A549 (cell line): ENCODE measurements around the gene SLC9A1. TPM values are rescaled to one million over a fixed set of nuclear protein-coding genes. Genes with fewer than 3 reads are reported as not detected.

Source experiments
- ATAC-seq, 2 experiments: fragments of 200-7000 bp in 1 of 2; fragments of >200 bp in 1 of 2; cut with Nextera tagmentation in 1 of 2; cut with Tn5 transposase in 1 of 2; 3 replicates each; pipeline versions ENCODE4 v1.8.0 to v1.9.1; 2018 to 2020; ENCODE audit warnings: mild to moderate bottlenecking in 1 of 2, moderate library complexity in 1 of 2
- CTCF ChIA-PET: fragments of 300-600 bp; sonication (Branson Sonifier 250); formaldehyde crosslinking; extraction: SDS; loops from one replicate; lab custom pipeline; 2021; ENCODE audit warnings: antibody characterized with exemption, inconsistent platforms; lab: Yijun Ruan, JAX
- POLR2A ChIA-PET: fragments of 350-600 bp; formaldehyde crosslinking; extraction: SDS; loops from one replicate; lab custom pipeline; 2021; ENCODE audit warnings: antibody characterized with exemption, inconsistent platforms; lab: Yijun Ruan, JAX
- DNase-seq, 2 experiments: peaks; one replicate each; pipeline versions ENCODE4 v3.0.0 to v3.0.0-alpha.2; 2011 to 2016; ENCODE audit warnings: low read depth in 1 of 2, low spot score in 1 of 2
- FAIRE-seq: peaks from 2 replicates; lab custom pipeline; 2011; peaks lifted over from hg19 to GRCh38; lab: Jason Lieb, UNC
- H3K27ac ChIP-seq, 2 experiments: fragments of >200 bp; sonication (Bioruptor Twin); formaldehyde crosslinking; 3 replicates each; pipeline ENCODE4 v1.5.1; 2016 to 2017
- H3K4me1 ChIP-seq: fragments of >200 bp; sonication (Bioruptor Twin); formaldehyde crosslinking; 3 replicates; pipeline ENCODE4 v1.6.1; 2016
- H3K4me2 ChIP-seq: fragments of >200 bp; sonication (Bioruptor Twin); formaldehyde crosslinking; 3 replicates; pipeline ENCODE4 v1.6.1; 2016
- H3K4me3 ChIP-seq: fragments of >200 bp; sonication (Bioruptor Twin); formaldehyde crosslinking; 3 replicates; pipeline ENCODE4 v1.5.1; 2016
- H3K9me3 ChIP-seq: fragments of >200 bp; sonication (Bioruptor Twin); formaldehyde crosslinking; 3 replicates; pipeline ENCODE4 v1.6.1; 2016
- CBX2 ChIP-seq: fragments of 200-600 bp; sonication (generic); IDR thresholded peaks from 2 replicates; pipeline ENCODE4 v1.6.1; 2016; ENCODE audit warnings: low read depth, mild to moderate bottlenecking, borderline replicate concordance
- CEBPB ChIP-seq, 2 experiments: fragments of >200 bp in 1 of 2; sonication (Bioruptor Twin) in 1 of 2; formaldehyde crosslinking in 1 of 2; IDR thresholded peaks; 2 replicates each; pipeline ENCODE4 v1.6.1; 2012 to 2016
- HEYL ChIP-seq: fragments of 250-450 bp; sonication (Bioruptor Pico); IDR thresholded peaks from 2 replicates; pipeline ENCODE4 v1.8.0; 2021; ENCODE audit warnings: mild to moderate bottlenecking, moderate library complexity
- HOXA7 ChIP-seq: fragments of 250-450 bp; sonication (Bioruptor Pico); IDR thresholded peaks from 2 replicates; pipeline ENCODE4 v1.5.0; 2020; ENCODE audit warnings: mild to moderate bottlenecking, moderate library complexity
- KDM5A ChIP-seq: fragments of 200-600 bp; sonication (generic); IDR thresholded peaks from 2 replicates; pipeline ENCODE4 v1.6.1; 2016; ENCODE audit warnings: antibody characterized with exemption, mild to moderate bottlenecking
- NFE2L2 ChIP-seq: fragments of 150-350 bp; conservative IDR thresholded peaks from 2 replicates; pipeline ENCODE4 v1.6.1; 2014; ENCODE audit warnings: low read length
- RAD21 ChIP-seq, 2 experiments: fragments of >200 bp in 1 of 2; sonication (Bioruptor Twin) in 1 of 2; formaldehyde crosslinking in 1 of 2; IDR thresholded peaks in 1 of 2; conservative IDR thresholded peaks in 1 of 2; 2 replicates in 1 of 2; 3 replicates in 1 of 2; pipeline ENCODE4 v1.6.1; 2012 to 2018; ENCODE audit warnings: inconsistent platforms in 1 of 2
- RCOR1 ChIP-seq: fragments of 150-350 bp; IDR thresholded peaks from 2 replicates; pipeline ENCODE4 v1.6.1; 2014; ENCODE audit warnings: antibody characterized with exemption, low read length, low read depth
- SMC3 ChIP-seq: fragments of >200 bp; sonication (Bioruptor Twin); formaldehyde crosslinking; IDR thresholded peaks from 3 replicates; pipeline ENCODE4 v1.6.1; 2018; ENCODE audit warnings: inconsistent platforms
- TFCP2L1 ChIP-seq: fragments of 250-450 bp; sonication (Bioruptor Pico); IDR thresholded peaks from 2 replicates; pipeline ENCODE4 v1.5.0; 2021; ENCODE audit warnings: mild to moderate bottlenecking
- ZSCAN20 ChIP-seq: fragments of 250-450 bp; sonication (Bioruptor Pico); IDR thresholded peaks from 2 replicates; pipeline ENCODE4 v1.8.0; 2022; ENCODE audit warnings: mild to moderate bottlenecking, moderate library complexity
- WGBS: methylation state at CpG from one replicate; pipeline ENCODE4 v1.1.6; 2017; ENCODE audit errors: missing lambda C conversion rate; 5-methylcytosine and 5-hydroxymethylcytosine counted together
- polyA plus RNA-seq, 4 experiments: library from polyadenylated mRNA; depleted of rRNA in 3 of 4; stranded (reverse); fragments of >200 nt; fragmentation: RNase III in 1 of 4; extraction: RNeasy Plus Mini Kit Qiagen cat#74134 plus additional on column Dnase treatment in 1 of 4; gene quantifications; 2 replicates in 3 of 4; 3 replicates in 1 of 4; pipeline ENCODE4 v1.2.3, GENCODE V29; 2011 to 2017
- TF ChIP-seq, protein P1 (sequence below): IDR thresholded peaks from 2 replicates; pipeline ENCODE4 v1.6.1; 2012
- TF ChIP-seq, protein P2 (sequence below): fragments of >200 bp; sonication (Bioruptor Twin); formaldehyde crosslinking; IDR thresholded peaks from 2 replicates; pipeline ENCODE4 v1.6.1; 2016
- TF ChIP-seq, protein P3 (sequence below): fragments of >200 bp; sonication (Bioruptor Twin); formaldehyde crosslinking; IDR thresholded peaks from 3 replicates; pipeline ENCODE4 v1.5.1; 2016

The SLC9A1 gene
- polyA plus RNA-seq, 2 of the 4 experiments (the other 2 are of a cell fraction), result 7.4 to 8.0 TPM

DNA sequence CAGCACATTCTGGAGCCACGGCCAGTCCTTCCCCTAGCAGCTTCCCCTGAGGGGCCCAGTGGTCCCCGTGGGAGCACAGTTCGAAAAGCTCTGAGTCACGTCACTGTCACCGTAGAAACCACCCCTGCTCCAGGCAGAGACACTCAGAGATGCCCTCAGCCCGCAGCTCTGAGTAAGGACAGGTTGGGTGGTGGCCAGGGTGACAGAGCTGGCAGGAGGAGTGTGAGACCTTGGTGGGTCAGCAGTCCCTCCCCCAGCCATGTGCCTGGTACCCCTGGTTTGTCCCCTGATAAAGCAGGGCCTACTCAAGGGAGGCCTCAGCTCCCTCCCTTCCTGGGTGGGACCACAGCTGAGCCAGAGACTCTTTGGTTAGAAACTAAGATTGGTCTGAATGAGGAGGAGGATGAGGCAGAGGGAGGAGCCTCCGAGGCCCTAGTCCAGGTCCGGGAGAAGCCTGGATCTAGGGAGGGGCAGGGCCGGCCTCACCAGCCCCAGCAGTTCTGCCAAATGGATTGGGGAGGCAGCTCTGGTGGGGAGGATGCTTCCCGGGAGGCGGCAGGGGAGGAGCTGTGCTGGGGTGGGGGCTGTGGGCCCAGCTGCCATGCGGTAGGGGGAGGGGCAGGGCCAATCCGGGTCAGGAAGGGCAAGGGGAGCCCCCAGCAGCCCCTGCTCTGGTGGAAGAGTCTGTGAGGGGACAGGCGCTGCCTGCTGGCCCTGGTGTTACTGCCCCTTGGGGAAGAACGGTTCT is 55.2 kb downstream of the SLC9A1 start:
- H3K4me1 ChIP-seq, result peaks cover 32% of the 10 kb centered on the region
- H3K9me3 ChIP-seq, result no peaks in the 10 kb centered on the region
- DNase-seq (peak; percentile 49 to 66), ATAC-seq (peak; percentile 39 to 53), FAIRE-seq (no peak)
- 7% methylated on average over 8 of the region's 15 CpGs for WGBS
- POLR2A ChIA-PET, result interaction anchor here (0.6 to 0.8 kb wide), 2 partner anchors 54 to 56 kb away, joined by 3 read pairs; no protein-coding TSS in a partner anchor
- CTCF ChIA-PET, result interaction anchor here (0.6 to 18.9 kb wide), 12 partner anchors 7 to 289 kb away, joined by 3 to 516 read pairs (median 10); no protein-coding TSS in a partner anchor
- peak overlapping the region; percentile 71 for H3K4me2 ChIP-seq
- H3K4me3 ChIP-seq, result no peak overlapping the region
- TF ChIP-seq TFCP2L1 (CRISPR knock-in tag) (no peak), HEYL (CRISPR knock-in tag) (no peak)
- TF ChIP-seq, protein P1, sequence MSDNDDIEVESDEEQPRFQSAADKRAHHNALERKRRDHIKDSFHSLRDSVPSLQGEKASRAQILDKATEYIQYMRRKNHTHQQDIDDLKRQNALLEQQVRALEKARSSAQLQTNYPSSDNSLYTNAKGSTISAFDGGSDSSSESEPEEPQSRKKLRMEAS, result 0 out of 2 replicates have a peak, but pooled peaks have one; percentile 18
- H3K27ac ChIP-seq, result peak overlapping the region; percentile 68 to 85

DNA sequence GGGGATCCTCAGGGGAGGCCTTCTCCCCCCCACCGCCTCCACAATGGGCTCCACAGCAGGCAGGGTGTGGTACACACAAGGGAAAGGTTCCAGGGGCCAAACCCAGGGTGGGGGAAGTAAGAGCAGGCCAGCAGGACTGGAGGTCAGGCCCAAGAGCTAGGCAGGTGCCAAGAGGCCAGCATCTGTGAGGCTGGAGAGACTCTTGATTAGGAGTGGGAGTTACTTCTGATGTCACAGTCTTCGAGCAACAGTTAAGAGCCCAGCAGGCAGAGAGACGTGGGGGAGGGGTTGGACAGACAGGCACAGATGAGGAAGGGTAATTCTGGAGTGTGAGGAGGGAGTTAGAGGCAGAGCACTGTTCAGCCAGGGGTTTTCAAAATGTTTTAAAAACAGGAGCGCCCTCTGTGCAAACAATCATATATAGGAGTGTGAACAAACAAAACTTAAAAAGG is 55.8 kb downstream of the SLC9A1 start:
- Histone ChIP-seq H3K4me1 (peaks cover 32% of the 10 kb centered on the region), H3K27ac (peak overlapping the region; percentile 68 to 85)
- no peak for FAIRE-seq
- POLR2A ChIA-PET, result interaction anchor here (0.6 to 0.8 kb wide), 2 partner anchors 53 to 55 kb away, joined by 3 read pairs; no protein-coding TSS in a partner anchor
- TF ChIP-seq CBX2 (no peak), RCOR1 (no peak), HOXA7 (CRISPR knock-in tag) (no peak)
- TF ChIP-seq, protein P2, sequence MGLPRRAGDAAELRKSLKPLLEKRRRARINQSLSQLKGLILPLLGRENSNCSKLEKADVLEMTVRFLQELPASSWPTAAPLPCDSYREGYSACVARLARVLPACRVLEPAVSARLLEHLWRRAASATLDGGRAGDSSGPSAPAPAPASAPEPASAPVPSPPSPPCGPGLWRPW, result no peak
- TF ChIP-seq, all 56 proteins: peak for 0
- 6% methylated on average over 4 of the region's 4 CpGs for WGBS
- CTCF ChIA-PET, result interaction anchor here (0.6 to 18.9 kb wide), 11 partner anchors 10 to 998 kb away, joined by 3 to 516 read pairs (median 11); no protein-coding TSS in a partner anchor
- DNase-seq (peak; percentile 23 to 71), ATAC-seq (peak; percentile 17 to 26; a peak in 5 of 6 replicates)
- no peaks in the 10 kb centered on the region for H3K9me3 ChIP-seq
- H3K4me3 ChIP-seq, result no peak overlapping the region
- peak overlapping the region; percentile 71 for H3K4me2 ChIP-seq

DNA sequence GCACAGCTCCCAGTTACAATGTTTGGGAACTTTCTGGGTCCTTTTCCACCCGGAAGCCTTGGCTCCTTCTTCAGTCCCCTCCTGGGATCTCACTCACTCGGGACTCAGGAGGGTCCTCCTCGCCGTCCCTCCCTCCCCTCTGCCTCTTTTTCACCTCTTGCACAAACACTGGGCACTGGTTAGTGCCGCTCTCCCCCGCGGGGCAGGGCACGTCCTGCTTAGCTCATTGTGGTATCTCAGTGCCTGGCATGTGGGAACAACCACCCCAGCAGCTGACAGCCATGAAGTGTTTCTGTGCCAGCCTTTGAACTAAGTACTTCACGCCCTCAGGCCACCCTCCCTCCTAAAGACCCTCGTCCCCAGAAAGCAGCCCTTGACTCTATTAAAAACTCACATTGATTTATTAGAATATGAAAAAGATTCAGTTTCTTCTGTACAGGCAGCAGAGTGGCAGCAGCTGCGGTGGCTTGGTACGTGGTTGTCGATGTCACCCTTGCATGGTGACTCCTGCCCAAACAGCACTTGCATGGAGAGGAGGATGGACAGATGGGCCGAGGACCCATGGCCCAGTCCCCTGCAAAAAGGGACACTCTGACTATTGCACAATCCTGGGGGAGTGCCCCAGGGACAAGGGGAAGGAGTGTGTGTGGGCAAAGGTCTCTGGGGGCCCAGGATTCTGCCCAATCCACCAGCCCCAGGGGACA is 56.3 kb downstream of the SLC9A1 start:
- peak overlapping the region; percentile 68 to 85 for H3K27ac ChIP-seq
- DNase-seq (no peak), FAIRE-seq (no peak), ATAC-seq (no peak)
- ChIA-PET POLR2A (no interaction called here), CTCF (interaction anchor here (0.6 to 18.9 kb wide), 15 partner anchors 10 to 998 kb away, joined by 3 to 516 read pairs (median 9); partner anchors contain the start of gene TRNP1)
- no peak overlapping the region for H3K4me3 ChIP-seq
- H3K4me2 ChIP-seq, result peak overlapping the region; percentile 71
- no peaks in the 10 kb centered on the region for H3K9me3 ChIP-seq
- peaks cover 32% of the 10 kb centered on the region for H3K4me1 ChIP-seq
- WGBS, result 72% methylated on average over 14 of the region's 14 CpGs
- TF ChIP-seq CEBPB (IDR thresholded peaks at IDR 0.05) (peak in 1 of 2 experiments; percentile 71; a peak in 2 of 4 replicates), ZSCAN20 (CRISPR knock-in tag) (no peak)

DNA sequence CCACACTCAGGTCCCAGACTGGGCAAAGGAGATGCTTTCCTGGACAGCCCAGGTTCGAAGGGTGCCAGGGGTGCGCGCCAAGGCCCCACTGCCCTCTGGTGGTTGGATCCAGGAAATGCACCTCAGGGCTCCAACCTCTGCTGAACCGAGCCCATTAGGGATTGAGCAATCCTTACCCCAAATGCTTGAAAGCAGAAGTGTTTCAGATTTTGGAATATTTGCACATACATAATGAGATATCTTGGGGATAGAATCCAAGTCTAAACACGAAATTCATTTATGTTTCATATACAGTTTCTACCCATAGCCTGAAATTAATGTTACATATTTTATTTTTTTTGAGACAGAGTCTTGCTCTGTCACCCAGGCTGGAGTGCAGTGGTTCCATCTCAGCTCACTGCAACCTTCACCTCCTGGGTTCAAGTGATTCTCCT is 57.4 kb downstream of the SLC9A1 start:
- Histone ChIP-seq H3K4me3 (no peak overlapping the region), H3K9me3 (no peaks in the 10 kb centered on the region), H3K4me2 (no peak overlapping the region), H3K27ac (0 out of 6 replicates have a peak overlapping the region, but pooled peaks of 1 of the 2 experiments have one; percentile 43), H3K4me1 (peaks cover 32% of the 10 kb centered on the region)
- WGBS, result 3% methylated on average over 5 of the region's 5 CpGs
- DNase-seq, result peak; percentile 71
- CTCF ChIA-PET, result interaction anchor here (0.5 to 18.9 kb wide), 29 partner anchors 10 to 570 kb away, joined by 3 to 516 read pairs (median 5); partner anchors contain the start of gene TRNP1
- ATAC-seq, result peak; percentile 68 to 83; a peak in 5 of 6 replicates
- TF ChIP-seq KDM5A, result no peak
- TF ChIP-seq, protein P3, sequence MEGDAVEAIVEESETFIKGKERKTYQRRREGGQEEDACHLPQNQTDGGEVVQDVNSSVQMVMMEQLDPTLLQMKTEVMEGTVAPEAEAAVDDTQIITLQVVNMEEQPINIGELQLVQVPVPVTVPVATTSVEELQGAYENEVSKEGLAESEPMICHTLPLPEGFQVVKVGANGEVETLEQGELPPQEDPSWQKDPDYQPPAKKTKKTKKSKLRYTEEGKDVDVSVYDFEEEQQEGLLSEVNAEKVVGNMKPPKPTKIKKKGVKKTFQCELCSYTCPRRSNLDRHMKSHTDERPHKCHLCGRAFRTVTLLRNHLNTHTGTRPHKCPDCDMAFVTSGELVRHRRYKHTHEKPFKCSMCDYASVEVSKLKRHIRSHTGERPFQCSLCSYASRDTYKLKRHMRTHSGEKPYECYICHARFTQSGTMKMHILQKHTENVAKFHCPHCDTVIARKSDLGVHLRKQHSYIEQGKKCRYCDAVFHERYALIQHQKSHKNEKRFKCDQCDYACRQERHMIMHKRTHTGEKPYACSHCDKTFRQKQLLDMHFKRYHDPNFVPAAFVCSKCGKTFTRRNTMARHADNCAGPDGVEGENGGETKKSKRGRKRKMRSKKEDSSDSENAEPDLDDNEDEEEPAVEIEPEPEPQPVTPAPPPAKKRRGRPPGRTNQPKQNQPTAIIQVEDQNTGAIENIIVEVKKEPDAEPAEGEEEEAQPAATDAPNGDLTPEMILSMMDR, result peak; percentile 79
- TF ChIP-seq RAD21 (conservative IDR thresholded peaks at IDR 0.05 in 1 of 2, IDR thresholded peaks at IDR 0.05 in 1 of 2), result peak; percentile 86 to 88
- TF ChIP-seq SMC3, result peak; percentile 94
- TF ChIP-seq CEBPB (IDR thresholded peaks at IDR 0.05), result peak; percentile 90 to 96
- TF ChIP-seq NFE2L2, result no peak
- POLR2A ChIA-PET, result no interaction called here
- no peak for FAIRE-seq
